ENCODE data around the gene PCED1B.
"Not testable (repeated sequence)": the region's sequence is repeated elsewhere in the genome, so short reads cannot be mapped to it uniquely, and the experiment has no call there.

Gene PCED1B

DNA sequence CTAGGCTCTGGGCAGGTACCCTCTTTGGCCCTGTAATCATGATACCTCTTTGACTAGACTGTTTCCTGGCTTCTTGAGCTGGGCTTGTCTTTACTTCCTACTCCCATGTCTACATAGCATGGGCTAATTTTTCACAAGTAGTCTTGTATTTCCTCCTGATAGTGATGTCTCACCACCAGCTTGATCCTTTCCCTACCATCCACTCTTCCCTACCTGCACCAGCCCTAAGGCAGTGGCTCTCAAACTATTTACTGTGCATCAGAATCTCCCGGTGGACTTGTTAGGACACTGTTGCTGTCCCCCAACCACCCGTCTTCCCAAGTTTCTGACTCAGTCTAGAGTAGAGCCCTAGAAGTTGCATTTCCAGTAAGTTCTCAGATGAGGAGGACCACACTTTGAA lies 163.0 kb downstream of the PCED1B start:
- no peak for DNase-seq

DNA sequence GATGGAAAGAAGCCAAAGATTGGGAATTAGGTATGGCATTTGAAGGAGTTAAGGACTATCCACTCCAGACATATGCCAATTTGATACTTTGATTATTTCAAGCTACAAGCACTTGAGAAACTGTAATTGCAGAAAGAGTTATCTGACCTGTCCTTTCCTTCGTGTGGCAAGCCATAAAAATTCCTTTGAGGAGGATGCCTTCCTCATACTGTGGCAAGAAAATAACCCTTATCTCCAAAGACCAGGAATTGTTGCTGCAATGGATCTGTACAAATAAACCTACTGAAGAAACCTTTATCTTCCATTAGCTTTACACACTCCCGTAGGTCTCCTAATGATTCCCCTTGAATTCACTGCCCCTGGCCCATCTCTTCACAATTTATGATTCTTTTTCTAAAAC lies 165.4 kb downstream of the PCED1B start:
- DNase-seq = no peak

DNA sequence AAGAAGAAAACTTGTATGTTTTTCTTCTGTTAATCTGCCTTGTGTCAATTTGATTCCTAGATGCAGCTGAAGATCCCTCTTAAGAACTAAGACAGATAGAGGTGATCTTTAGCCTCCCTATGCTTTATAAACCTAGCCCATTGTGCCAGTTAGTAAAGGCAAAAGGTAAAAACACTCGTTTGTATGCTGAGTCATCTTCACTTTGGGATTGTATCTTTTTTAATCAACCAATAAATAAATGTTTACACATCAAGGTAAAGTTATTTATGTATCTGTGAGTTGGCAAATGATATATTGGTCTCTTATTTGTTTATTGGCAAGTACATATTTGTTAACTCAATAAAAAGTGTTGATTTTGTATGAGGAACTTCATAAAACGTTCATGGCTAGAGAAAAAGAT lies 166.2 kb downstream of the PCED1B start:
- no peak for DNase-seq

DNA sequence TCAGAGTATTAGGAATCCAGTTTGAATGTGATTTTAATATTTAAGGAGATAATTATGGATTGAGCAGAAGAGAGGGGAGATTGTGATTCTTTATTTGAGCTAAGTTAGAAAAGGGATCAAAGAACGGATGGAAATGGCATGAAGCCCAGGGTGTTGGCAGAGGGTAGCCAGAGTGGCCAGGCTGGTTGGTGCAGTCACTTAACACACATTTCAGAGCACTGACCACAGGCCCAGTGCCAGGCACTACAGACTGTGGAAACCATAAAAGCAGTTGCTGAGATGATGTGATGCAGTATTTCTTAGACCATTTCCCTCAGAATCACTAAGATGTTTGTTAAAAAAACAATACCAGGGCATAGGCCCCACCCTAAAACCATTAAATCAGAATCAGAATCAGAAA lies 168.0 kb downstream of the PCED1B start:
- DNase-seq = no peak

DNA sequence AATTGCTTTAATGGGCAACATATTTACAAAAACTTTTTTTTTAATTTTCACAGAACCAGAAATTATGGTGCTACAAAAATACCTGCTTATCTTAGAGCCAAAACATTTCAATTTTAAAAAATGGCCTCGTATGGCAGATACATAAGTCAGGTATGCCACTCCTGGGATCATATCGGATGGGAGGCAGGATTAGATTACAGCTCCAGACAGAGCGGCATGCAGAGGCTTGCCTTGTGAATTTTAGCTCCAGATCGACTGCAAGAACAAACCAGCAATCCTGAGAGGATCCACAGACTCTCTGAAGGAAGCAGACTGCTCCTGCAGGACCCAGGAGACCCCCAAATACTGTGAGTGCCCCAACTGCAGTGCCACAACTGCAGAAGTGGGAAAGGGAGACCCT lies 169.7 kb downstream of the PCED1B start:
- no peak for DNase-seq

- no peak for DNase-seq
These were observed 170.4 kb downstream of the PCED1B start for GRCh38 chr12:47249719-47250357.

DNA sequence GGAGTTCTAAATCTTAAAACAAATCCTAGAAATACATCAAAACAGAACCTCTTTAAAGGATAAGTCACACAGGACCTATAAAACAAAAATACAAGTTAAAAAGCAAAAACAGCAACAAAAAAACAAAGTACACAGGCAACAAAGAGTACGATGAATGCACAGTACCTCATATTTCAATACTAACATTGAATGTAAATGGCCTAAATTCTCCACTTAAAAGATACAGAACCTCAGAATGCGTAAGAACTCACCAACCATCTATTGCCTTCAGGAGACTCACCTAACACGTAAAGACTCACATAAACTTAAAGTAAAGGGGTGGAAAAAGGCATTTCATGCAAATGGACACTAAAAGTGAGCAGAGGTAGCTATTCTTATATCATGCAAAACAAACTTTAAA lies 172.5 kb downstream of the PCED1B start:
- no peak for DNase-seq

GRCh38 chr12:47264951-47265350 lies 185.5 kb downstream of the PCED1B start:
- DNase-seq = no peak

DNA sequence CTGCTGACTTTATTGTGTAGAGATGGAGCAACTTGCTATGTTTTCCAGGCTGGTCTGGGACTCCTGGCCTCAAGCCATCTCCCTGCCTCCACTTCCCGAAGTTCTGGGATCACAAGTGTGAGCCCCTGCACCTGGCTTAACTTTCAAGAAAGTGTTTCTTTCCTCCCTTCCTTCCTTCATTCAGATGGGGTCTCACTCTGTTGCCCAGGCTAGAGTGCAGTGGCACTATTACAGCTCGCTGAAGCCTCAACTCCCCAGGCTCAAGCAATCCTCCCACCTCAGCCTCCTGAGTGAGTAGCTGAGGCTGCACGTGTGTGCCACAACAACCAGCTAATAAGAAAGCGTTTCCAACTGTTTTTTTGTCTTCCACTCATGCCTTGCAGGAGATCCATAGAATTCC lies 186.0 kb downstream of the PCED1B start:
- DNase-seq = no peak

GRCh38 chr12:47267571-47267970 lies 188.2 kb downstream of the PCED1B start:
- no peak for DNase-seq

- DNase-seq = no peak
These were observed 189.4 kb downstream of the PCED1B start for GRCh38 chr12:47268501-47269454.

- no peak for DNase-seq
These were observed 190.5 kb downstream of the PCED1B start for GRCh38 chr12:47269916-47270315.

GRCh38 chr12:47270782-47271664 lies 191.6 kb downstream of the PCED1B start:
- no peak for DNase-seq

GRCh38 chr12:47271800-47272239 lies 192.4 kb downstream of the PCED1B start:
- DNase-seq = no peak

DNA sequence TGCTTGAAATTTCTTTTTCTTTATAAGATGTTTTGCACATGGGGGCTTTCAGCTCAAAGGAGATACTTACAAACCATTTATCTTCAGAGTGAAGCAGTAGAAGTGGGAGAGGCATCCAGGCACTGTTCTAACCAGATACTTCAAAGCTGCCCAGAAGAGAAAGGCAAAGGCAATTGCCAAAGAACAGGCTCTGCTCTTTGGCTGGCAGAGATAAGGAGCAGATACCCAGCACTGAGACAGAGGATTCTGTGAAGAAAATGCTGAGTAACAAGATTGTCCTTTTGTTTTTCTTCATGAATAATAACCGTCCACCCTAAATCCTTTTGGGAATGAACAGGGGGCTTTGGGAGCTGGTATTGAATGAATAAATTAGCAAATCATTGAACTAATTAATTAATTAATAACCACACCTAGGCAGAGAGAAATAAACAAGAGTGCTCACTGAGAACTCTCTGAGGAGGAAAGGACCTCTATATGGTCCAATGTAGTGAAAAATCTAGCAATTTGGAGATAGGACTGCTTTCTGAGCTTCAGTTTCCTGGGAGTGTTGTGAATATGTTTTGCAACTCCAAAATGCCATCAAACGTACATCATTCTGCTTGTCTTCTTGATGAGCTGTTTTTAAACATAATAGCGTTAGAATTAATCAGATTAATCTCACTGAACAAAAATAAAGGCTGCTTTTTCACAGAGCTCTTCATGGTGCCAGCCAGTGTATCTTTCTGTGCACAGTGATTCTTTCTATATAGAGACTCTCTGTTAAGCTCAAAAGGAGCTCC lies 193.2 kb downstream of the PCED1B start:
- DNase-seq = no peak

- no peak for DNase-seq
These were observed 193.8 kb downstream of the PCED1B start for GRCh38 chr12:47273191-47273626.

DNA sequence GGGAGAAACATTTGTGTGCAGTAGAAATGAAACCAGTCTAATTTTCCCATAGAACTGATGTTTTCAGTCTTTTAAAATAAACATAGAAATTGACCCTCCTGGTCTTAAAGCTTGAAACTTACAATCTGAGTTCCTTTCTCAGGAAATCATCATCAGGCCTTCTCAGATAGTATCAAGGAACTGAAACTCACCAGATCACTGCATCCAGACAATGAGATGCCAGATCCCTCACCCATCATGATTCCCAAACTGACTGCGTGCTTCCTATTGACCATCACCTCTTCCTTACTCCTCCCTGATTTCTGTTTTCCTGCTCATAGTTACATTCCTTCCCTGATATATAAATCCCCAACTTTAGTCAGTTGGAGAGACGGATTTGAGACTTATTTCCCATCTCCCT lies 195.3 kb downstream of the PCED1B start:
- DNase-seq = no peak

DNA sequence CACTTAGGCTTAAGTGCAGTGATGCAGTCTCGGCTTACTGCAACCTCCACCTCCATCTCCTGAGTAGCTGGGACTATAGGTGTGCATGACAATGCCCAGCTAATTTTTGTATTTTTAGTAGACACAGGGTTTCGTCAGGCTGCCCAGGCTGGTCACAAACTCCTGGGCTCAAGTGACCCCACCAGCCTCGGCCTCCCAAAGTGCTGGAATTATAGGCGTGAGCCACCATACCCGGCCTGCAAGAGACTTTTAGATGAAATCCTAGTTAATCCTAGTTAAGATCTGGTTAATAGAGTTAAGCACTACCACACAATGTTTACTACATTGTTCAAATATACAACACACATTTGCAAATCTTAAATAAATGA lies 196.8 kb downstream of the PCED1B start:
- no peak for DNase-seq

- DNase-seq = no peak
These were observed 197.3 kb downstream of the PCED1B start for GRCh38 chr12:47276621-47277309.

GRCh38 chr12:47277972-47278448 lies 198.6 kb downstream of the PCED1B start:
- no peak for DNase-seq

- not testable (repeated sequence) for DNase-seq
These were observed 200.3 kb downstream of the PCED1B start for GRCh38 chr12:47279758-47280157.
